Peyer's patch (tissue), 4 donors: ENCODE data around the gene SMIM20. TPM values are rescaled to one million over a fixed set of nuclear protein-coding genes. Genes with fewer than 3 reads are reported as not detected.
A peak's percentile ranks its signal among the peaks of the same experiment; 100 is the strongest.

Experiments used
- DNase-seq, 3 donors: peaks; one replicate each; pipeline ENCODE4 v3.0.0-alpha.2; 2017 to 2019
- H3K27ac ChIP-seq, 4 donors: fragments of 200-600 bp; sonication (generic); one replicate each; pipeline ENCODE4 v1.5.1; 2016 to 2019
- H3K27me3 ChIP-seq, 2 donors: fragments of 200-600 bp; sonication (generic); one replicate each; pipeline ENCODE4 v1.5.1; 2019
- H3K36me3 ChIP-seq, 3 donors: fragments of 200-600 bp; sonication (generic); one replicate each; pipeline ENCODE4 v1.5.1; 2016 to 2019
- H3K4me1 ChIP-seq, 4 donors: fragments of 200-600 bp; sonication (generic); one replicate each; pipeline ENCODE4 v1.5.1; 2016 to 2019
- H3K4me3 ChIP-seq, 4 donors: fragments of 200-600 bp; sonication (generic); 1 replicate in 3 of 4; 2 replicates in 1 of 4; pipeline ENCODE4 v1.5.1; 2016 to 2019; ENCODE audit warnings: mild to moderate bottlenecking in 1 of 4
- H3K9me3 ChIP-seq, 4 donors: fragments of 200-600 bp; sonication (generic); one replicate each; pipeline ENCODE4 v1.5.1; 2016 to 2019; ENCODE audit warnings: mild to moderate bottlenecking in 1 of 4
- POLR2A ChIP-seq, 2 donors: fragments of 450-650 bp; IDR thresholded peaks; one replicate each; pipeline ENCODE4 v1.5.1; 2017; ENCODE audit warnings: antibody characterized with exemption in 2 of 2, mild to moderate bottlenecking in 2 of 2, moderate library complexity in 2 of 2
- total RNA-seq, 4 donors: library from RNA; depleted of rRNA; stranded (reverse); fragments of >200 nt; gene quantifications; one replicate each; pipeline ENCODE4 v1.1.0, GENCODE V29; 2016
- TF ChIP-seq, protein P1 (sequence below), 6 experiments: fragments of 450-650 bp in 4 of 6; fragments of 200-600 bp in 2 of 6; sonication (generic) in 1 of 6; IDR thresholded peaks; one replicate each; pipeline ENCODE4 v1.5.1; 2017 to 2019; ENCODE audit warnings: antibody characterized with exemption in 6 of 6, mild to moderate bottlenecking in 3 of 6, moderate library complexity in 1 of 6

SMIM20 gene
- total RNA-seq, 4 donors from 2014 or later = 11.6 to 55.7 (median 31.3) TPM

GRCh38 chr4:25879091-25879584 lies 34.9 kb upstream of the SMIM20 start:
- Histone ChIP-seq H3K4me3 (no peak overlapping the region), H3K4me1 (peaks cover 0 to 3% (median 0%) of the 10 kb centered on the region in 4 donors), H3K36me3 (no peaks in the 10 kb centered on the region), H3K27me3 (no peaks in the 10 kb centered on the region), H3K27ac (peak overlapping the region in 3 of 4 donors; percentile 16 to 81 (median 31)), H3K9me3 (no peaks in the 10 kb centered on the region)
- no peak for DNase-seq
- TF ChIP-seq, protein P1, sequence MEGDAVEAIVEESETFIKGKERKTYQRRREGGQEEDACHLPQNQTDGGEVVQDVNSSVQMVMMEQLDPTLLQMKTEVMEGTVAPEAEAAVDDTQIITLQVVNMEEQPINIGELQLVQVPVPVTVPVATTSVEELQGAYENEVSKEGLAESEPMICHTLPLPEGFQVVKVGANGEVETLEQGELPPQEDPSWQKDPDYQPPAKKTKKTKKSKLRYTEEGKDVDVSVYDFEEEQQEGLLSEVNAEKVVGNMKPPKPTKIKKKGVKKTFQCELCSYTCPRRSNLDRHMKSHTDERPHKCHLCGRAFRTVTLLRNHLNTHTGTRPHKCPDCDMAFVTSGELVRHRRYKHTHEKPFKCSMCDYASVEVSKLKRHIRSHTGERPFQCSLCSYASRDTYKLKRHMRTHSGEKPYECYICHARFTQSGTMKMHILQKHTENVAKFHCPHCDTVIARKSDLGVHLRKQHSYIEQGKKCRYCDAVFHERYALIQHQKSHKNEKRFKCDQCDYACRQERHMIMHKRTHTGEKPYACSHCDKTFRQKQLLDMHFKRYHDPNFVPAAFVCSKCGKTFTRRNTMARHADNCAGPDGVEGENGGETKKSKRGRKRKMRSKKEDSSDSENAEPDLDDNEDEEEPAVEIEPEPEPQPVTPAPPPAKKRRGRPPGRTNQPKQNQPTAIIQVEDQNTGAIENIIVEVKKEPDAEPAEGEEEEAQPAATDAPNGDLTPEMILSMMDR (IDR thresholded peaks at IDR 0.05) = no peak
- no peak for TF ChIP-seq POLR2A (IDR thresholded peaks at IDR 0.05)

- no peak for TF ChIP-seq POLR2A (IDR thresholded peaks at IDR 0.05)
- TF ChIP-seq, protein P1 (IDR thresholded peaks at IDR 0.05) = no peak
- no peaks in the 10 kb centered on the region for H3K9me3 ChIP-seq
- DNase-seq = no peak
- H3K4me3 ChIP-seq = no peak overlapping the region
- H3K27ac ChIP-seq = peak overlapping the region in 3 of 4 donors; percentile 16 to 81 (median 31)
- H3K4me1 ChIP-seq = peaks cover 0 to 3% (median 0%) of the 10 kb centered on the region in 4 donors
- H3K27me3 ChIP-seq = no peaks in the 10 kb centered on the region
- no peaks in the 10 kb centered on the region for H3K36me3 ChIP-seq
Measured at GRCh38 chr4:25879587-25879986, 34.4 kb upstream of the SMIM20 start.

GRCh38 chr4:25879991-25880651 lies 33.9 kb upstream of the SMIM20 start:
- DNase-seq = no peak
- H3K27ac ChIP-seq = peak overlapping the region; percentile 16 to 81 (median 26)
- no peaks in the 10 kb centered on the region for H3K36me3 ChIP-seq
- no peaks in the 10 kb centered on the region for H3K27me3 ChIP-seq
- H3K4me3 ChIP-seq = no peak overlapping the region
- no peak for TF ChIP-seq POLR2A (IDR thresholded peaks at IDR 0.05)
- TF ChIP-seq, protein P1 (IDR thresholded peaks at IDR 0.05) = no peak
- no peaks in the 10 kb centered on the region for H3K9me3 ChIP-seq
- peaks cover 0 to 3% (median 0%) of the 10 kb centered on the region in 4 donors for H3K4me1 ChIP-seq

GRCh38 chr4:25881193-25881592 lies 32.8 kb upstream of the SMIM20 start:
- Histone ChIP-seq H3K9me3 (no peaks in the 10 kb centered on the region), H3K36me3 (no peaks in the 10 kb centered on the region), H3K4me1 (no peaks in the 10 kb centered on the region), H3K27ac (peak overlapping the region in 1 of 4 donors; percentile 22), H3K4me3 (no peak overlapping the region), H3K27me3 (no peaks in the 10 kb centered on the region)
- DNase-seq = no peak
- TF ChIP-seq, protein P1 (IDR thresholded peaks at IDR 0.05) = no peak
- TF ChIP-seq POLR2A (IDR thresholded peaks at IDR 0.05) = no peak

DNA sequence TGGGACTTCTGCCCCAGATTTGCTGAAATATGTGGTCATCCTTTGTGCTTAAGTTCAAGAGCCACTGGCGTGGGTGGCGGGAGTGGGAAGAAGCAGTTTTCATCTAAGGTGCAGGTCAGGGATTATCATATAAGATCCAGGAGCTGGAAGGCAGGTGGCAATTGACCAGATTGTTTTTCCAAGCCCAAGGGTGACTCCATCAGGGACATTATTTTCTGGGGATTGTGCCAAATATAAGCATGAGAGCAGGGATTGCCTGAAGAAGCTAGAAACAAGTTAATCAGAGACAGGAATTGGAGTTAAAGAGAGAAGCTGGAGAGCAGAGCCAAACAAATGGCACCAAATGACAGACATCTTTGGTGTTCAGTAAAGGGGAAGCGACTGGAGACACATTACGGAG lies 31.8 kb upstream of the SMIM20 start:
- Histone ChIP-seq H3K4me1 (no peaks in the 10 kb centered on the region), H3K27me3 (no peaks in the 10 kb centered on the region), H3K4me3 (no peak overlapping the region), H3K36me3 (no peaks in the 10 kb centered on the region), H3K27ac (no peak overlapping the region), H3K9me3 (no peaks in the 10 kb centered on the region)
- TF ChIP-seq, protein P1 (IDR thresholded peaks at IDR 0.05) = no peak
- TF ChIP-seq POLR2A (IDR thresholded peaks at IDR 0.05) = no peak
- no peak for DNase-seq
